ENCODE data around the gene WWC2.

DNA sequence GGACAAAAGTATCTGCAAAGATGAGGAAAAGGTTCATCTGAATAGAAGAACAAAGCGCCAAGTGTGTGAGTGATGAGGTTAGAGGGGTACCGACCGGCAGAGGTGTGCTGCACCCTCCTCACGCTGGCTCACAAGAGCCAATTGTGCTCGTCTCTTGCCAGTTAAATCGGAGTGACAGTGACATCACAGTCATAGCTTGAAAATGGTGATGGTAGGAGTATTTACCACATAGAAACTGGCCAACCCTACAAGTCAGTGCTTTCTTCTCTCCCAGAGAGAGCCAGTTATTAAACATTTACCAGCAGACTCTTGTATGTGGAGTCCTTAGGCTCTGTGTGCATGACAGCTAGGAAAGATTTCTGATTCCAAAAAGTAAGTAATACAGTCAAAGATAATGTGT, 188.6 kb downstream of the WWC2 start:
- TF ChIP-seq POLR2A (IDR thresholded peaks at IDR 0.05) (no peak), CTCF (IDR thresholded peaks at IDR 0.05) (no peak)
